ENCODE results near the gene WDFY2. TPM values are rescaled to one million over a fixed set of nuclear protein-coding genes. Genes with fewer than 3 reads are reported as not detected.

Gene WDFY2
- total RNA-seq, 2 experiments from 2014 or later: 5.8 to 6.4 TPM

- POLR2A ChIA-PET: no interaction called here
- CTCF ChIA-PET: interaction anchor here (1.5 kb wide), 1 partner anchor 16 kb away, joined by 5 read pairs; no protein-coding TSS in a partner anchor
These were observed 215.0 kb downstream of the WDFY2 start for GRCh38 chr13:51799261-51799660.

- ChIA-PET POLR2A (interaction anchor here (4.1 kb wide), 1 partner anchor 346 kb away, joined by 22 read pairs; the partner anchor contains the start of gene INTS6), CTCF (interaction anchor here (0.7 to 1.5 kb wide), 4 partner anchors 14 to 514 kb away, joined by 3 to 5 read pairs (median 3); no protein-coding TSS in a partner anchor)
These were observed 216.2 kb downstream of the WDFY2 start for GRCh38 chr13:51800486-51800885.

DNA sequence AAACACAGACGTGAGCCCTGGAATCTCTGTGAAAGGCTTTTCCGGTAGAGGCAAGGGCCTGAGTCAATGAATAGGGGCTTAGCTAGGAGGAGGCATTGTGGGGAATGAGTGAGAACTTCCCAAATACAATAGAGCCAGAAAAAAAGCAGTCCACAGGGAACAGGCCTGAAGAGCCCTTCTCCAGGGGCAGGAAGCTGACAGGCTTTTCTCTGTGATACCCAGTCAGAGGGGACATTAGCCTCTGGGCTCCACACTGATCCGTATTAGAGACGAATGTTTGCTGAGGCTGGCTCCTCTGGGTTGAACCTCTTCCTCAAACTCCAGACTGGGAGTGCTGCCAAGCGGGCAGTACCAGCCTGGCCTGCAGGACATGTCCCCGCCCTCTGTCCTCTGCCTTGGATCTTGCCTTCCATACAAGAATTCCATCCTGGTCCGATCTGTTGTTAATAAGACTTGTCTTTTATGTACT, 217.4 kb downstream of the WDFY2 start:
- ChIA-PET CTCF (interaction anchor here (0.7 kb wide), 1 partner anchor 447 kb away, joined by 3 read pairs; no protein-coding TSS in a partner anchor), POLR2A (interaction anchor here (0.9 to 4.1 kb wide), 3 partner anchors 37 to 350 kb away, joined by 3 to 22 read pairs (median 11); partner anchors contain the start of gene INTS6)

- ChIA-PET CTCF (interaction anchor here (0.7 to 1.3 kb wide), 4 partner anchors 45 to 448 kb away, joined by 3 read pairs; no protein-coding TSS in a partner anchor), POLR2A (interaction anchor here (0.7 to 4.1 kb wide), 5 partner anchors 9 to 352 kb away, joined by 3 to 22 read pairs (median 11); partner anchors contain the start of gene INTS6)
These were observed 218.6 kb downstream of the WDFY2 start for GRCh38 chr13:51802631-51803418.

DNA sequence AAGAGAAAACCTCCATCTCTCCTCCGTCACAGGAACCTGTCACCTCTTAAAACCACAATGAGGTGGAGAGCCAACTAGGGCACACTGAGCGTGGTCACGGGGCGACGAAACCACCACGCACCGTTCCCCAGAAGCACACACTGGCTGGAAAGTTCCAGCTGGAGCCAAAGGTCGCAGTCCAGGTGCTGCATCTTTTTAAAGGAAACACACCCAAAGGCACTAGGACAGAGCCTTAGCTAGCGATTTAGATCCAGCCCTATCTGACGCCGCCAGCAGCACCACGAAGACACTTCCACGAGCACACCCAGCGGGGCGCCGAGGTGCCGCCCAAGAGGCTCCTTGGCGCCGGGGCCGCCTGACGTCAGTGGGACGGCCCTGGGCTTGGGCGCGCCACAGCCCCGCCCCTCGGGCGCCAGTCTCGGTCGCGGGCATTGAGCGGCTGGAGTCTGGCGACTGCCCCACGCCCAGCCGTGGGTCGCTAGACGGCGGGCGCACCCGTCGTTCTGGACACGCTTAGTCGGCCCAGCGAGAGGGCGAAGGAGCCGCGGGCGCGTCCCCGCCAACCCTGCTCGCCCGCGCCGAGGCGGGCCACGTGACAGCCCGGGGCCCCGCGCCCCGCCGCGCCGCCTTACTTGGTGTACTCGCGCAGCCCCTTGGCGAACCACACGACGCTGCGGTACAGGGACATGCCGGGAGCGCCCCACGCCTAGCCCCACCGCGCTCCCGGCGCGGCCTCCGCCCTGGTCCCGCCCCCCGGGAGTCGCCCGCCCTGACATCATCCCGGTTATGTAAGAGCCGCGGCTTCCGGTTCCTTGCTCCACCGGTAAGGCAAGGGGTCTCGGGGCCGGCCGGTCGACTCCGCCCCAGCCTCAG, 219.4 kb downstream of the WDFY2 start, which contains the start of gene DHRS12:
Gene DHRS12, minus strand, starts transcription at position 742 of the 873 bp plus-strand sequence. CDS start 4,504 bp downstream, outside the sequence.
- ChIA-PET POLR2A (interaction anchor here (0.6 to 4.1 kb wide), 5 partner anchors 9 to 352 kb away, joined by 3 to 22 read pairs (median 11); partner anchors contain the start of gene INTS6), CTCF (interaction anchor here (0.7 to 1.3 kb wide), 3 partner anchors 46 to 350 kb away, joined by 3 read pairs; no protein-coding TSS in a partner anchor)

GRCh38 chr13:51804295-51805172, 220.3 kb downstream of the WDFY2 start:
- CTCF ChIA-PET: interaction anchor here (1.2 to 2.7 kb wide), 3 partner anchors 10 to 21 kb away, joined by 3 to 13 read pairs (median 4); no protein-coding TSS in a partner anchor
- POLR2A ChIA-PET: interaction anchor here (1.2 to 1.7 kb wide), 2 partner anchors 21 to 351 kb away, joined by 5 to 7 read pairs; no protein-coding TSS in a partner anchor

- ChIA-PET CTCF (interaction anchor here (1.2 to 2.7 kb wide), 3 partner anchors 9 to 21 kb away, joined by 3 to 13 read pairs (median 4); no protein-coding TSS in a partner anchor), POLR2A (interaction anchor here (0.6 to 1.7 kb wide), 3 partner anchors 20 to 352 kb away, joined by 5 to 7 read pairs (median 5); no protein-coding TSS in a partner anchor)
These were observed 221.1 kb downstream of the WDFY2 start for GRCh38 chr13:51805313-51805712.

DNA sequence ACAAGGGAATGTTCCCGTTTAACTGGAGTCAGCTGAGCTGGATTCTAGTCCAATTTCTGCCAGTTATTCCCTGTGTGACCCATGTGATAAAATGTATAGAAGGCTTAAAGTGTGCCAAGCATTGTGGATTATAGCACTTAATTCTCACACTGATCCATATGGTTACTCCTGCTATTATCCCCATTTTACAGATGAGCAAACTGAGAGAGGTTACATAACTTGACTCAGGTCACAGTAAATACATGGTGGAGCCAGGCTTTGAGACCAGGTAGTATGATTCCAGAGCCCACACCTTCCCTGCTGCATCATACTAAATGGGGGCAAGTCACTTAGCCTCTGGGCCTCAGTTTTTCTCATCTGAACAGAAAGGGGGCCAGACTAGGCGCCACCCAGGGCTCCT, 221.7 kb downstream of the WDFY2 start:
- CTCF ChIA-PET: interaction anchor here (1.2 to 2.7 kb wide), 3 partner anchors 9 to 20 kb away, joined by 3 to 13 read pairs (median 4); no protein-coding TSS in a partner anchor
- POLR2A ChIA-PET: interaction anchor here (0.6 to 1.7 kb wide), 3 partner anchors 20 to 352 kb away, joined by 5 to 7 read pairs (median 5); no protein-coding TSS in a partner anchor

GRCh38 chr13:51806566-51806965, 222.3 kb downstream of the WDFY2 start:
- POLR2A ChIA-PET: no interaction called here
- CTCF ChIA-PET: interaction anchor here (1.8 to 2.7 kb wide), 2 partner anchors 8 to 13 kb away, joined by 4 to 13 read pairs; no protein-coding TSS in a partner anchor

GRCh38 chr13:51807041-51807440, 222.8 kb downstream of the WDFY2 start:
- ChIA-PET POLR2A (no interaction called here), CTCF (interaction anchor here (2.7 kb wide), 1 partner anchor 8 kb away, joined by 13 read pairs; no protein-coding TSS in a partner anchor)

GRCh38 chr13:51808811-51809210, 224.5 kb downstream of the WDFY2 start:
- ChIA-PET POLR2A (no interaction called here), CTCF (interaction anchor here (1.9 kb wide), 1 partner anchor 12 kb away, joined by 6 read pairs; no protein-coding TSS in a partner anchor)

DNA sequence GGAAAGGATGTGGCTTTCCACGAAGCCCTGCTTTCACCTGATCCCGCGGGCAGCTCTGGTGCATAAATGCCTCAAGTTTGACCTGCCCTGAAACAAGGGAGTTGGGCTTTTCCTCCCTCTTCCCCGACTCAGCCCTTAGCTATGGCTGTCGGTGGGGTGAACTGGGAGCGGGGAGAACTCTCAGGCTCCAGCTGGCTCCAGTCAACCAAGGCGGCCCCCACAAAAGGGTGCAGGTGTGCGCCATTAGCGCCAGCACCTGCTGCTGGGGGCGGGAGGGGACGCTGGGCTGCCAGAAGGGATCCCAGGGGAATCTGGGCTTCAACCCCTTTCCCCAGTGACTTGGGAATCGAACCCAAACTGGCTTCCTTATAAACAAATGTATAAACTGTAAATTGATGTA, 226.8 kb downstream of the WDFY2 start:
- CTCF ChIA-PET: interaction anchor here (1.9 kb wide), 1 partner anchor 9 kb away, joined by 6 read pairs; no protein-coding TSS in a partner anchor
- POLR2A ChIA-PET: no interaction called here

- ChIA-PET CTCF (interaction anchor here (1.2 kb wide), 1 partner anchor 14 kb away, joined by 3 read pairs; no protein-coding TSS in a partner anchor), POLR2A (no interaction called here)
These were observed 227.7 kb downstream of the WDFY2 start for GRCh38 chr13:51811920-51812451.

- CTCF ChIA-PET: interaction anchor here (1.0 to 4.0 kb wide), 7 partner anchors 8 to 315 kb away, joined by 3 to 20 read pairs (median 7); partner anchors contain the start of genes ALG11 and NEK5
- POLR2A ChIA-PET: no interaction called here
These were observed 229.8 kb downstream of the WDFY2 start for GRCh38 chr13:51814071-51814470.

DNA sequence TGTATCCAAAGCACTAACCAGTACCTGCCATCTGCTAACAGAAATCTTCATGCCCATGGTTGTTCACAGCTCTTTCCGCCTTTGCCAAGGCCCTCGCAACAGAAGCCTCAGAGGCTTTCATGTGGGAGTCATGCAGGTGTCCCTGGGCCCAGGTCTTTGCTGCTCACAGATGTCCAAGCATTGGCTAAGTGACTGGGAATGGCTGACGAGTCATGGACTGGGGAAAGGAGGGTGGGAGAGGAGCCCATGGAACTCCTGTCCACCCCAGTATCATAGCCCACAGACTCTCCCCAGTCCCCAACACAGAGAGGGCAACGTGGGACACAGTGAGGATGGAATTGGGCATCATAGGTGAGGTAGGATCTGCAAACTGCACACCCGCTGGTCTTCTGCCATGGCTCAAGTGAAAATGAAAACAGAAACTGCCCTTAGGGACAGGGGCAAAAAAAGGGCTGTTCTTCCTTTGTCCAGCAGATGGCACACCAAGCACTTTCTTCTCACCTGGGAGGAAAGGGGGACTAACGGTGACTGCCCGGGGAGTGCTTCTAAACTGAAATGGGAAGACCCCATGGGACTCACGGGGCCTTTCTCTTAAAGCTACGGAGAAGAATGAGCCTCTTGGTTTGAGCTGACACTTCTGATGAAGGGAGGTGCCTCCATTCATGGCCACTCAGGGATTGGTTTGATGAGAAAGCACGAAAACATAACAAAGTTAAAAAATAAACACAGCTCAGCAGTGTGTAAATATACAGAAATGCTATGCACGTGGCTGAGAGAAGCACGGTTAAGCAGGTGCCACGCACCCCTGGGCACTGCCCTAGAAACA, 230.8 kb downstream of the WDFY2 start:
- ChIA-PET POLR2A (no interaction called here), CTCF (interaction anchor here (0.9 to 4.0 kb wide), 19 partner anchors 9 to 314 kb away, joined by 3 to 20 read pairs (median 4); partner anchors contain the start of genes ALG11 and NEK5)

- POLR2A ChIA-PET: no interaction called here
- CTCF ChIA-PET: interaction anchor here (0.9 to 4.0 kb wide), 16 partner anchors 10 to 312 kb away, joined by 3 to 20 read pairs (median 4); no protein-coding TSS in a partner anchor
These were observed 231.6 kb downstream of the WDFY2 start for GRCh38 chr13:51815848-51816247.
